Gastroesophageal sphincter (tissue), 4 donors: Measurements from ENCODE around the gene ABL2. TPM values are rescaled to one million over a fixed set of nuclear protein-coding genes. Genes with fewer than 3 reads are reported as not detected.

Experiments
- ATAC-seq: fragments of 150-250 bp; one replicate; pipeline ENCODE4 v1.9.1; 2016; ENCODE audit warnings: mild to moderate bottlenecking, moderate library complexity
- H3K27ac ChIP-seq, 4 donors: fragments of 200-600 bp; sonication (generic) in 3 of 4; 1 replicate in 3 of 4; 2 replicates in 1 of 4; pipeline ENCODE4 v1.5.1; 2016 to 2019
- H3K27me3 ChIP-seq: fragments of 200-600 bp; sonication (generic); one replicate; pipeline ENCODE4 v1.5.1; 2019
- H3K36me3 ChIP-seq, 2 donors: fragments of 200-600 bp; sonication (generic); one replicate each; pipeline ENCODE4 v1.5.1; 2019; ENCODE audit warnings: control low read depth in 1 of 2
- H3K4me1 ChIP-seq, 3 donors: fragments of 200-600 bp; sonication (generic); 1 replicate in 2 of 3; 2 replicates in 1 of 3; pipeline ENCODE4 v1.5.1; 2016 to 2019; ENCODE audit warnings: control low read depth in 2 of 3
- H3K4me3 ChIP-seq, 2 donors: fragments of 200-600 bp; sonication (generic); one replicate each; pipeline ENCODE4 v1.5.1; 2019; ENCODE audit warnings: mild to moderate bottlenecking in 1 of 2, moderate library complexity in 1 of 2
- H3K9me3 ChIP-seq, 3 donors: fragments of 200-600 bp; sonication (generic); one replicate each; pipeline ENCODE4 v1.5.1; 2017 to 2019; ENCODE audit warnings: control low read depth in 2 of 3
- CTCF ChIP-seq, 4 experiments: fragments of 200-600 bp in 2 of 4; fragments of 450-650 bp in 2 of 4; sonication (generic) in 1 of 4; IDR thresholded peaks; one replicate each; pipeline ENCODE4 v1.5.1; 2017 to 2019; ENCODE audit warnings: antibody characterized with exemption in 4 of 4, mild to moderate bottlenecking in 2 of 4, moderate library complexity in 2 of 4
- EP300 ChIP-seq: sonication (generic); formaldehyde crosslinking; IDR thresholded peaks from one replicate; pipeline ENCODE4 v1.6.1; 2017; ENCODE audit warnings: antibody characterized with exemption, mild to moderate bottlenecking
- POLR2A ChIP-seq, 2 donors: fragments of 450-650 bp; IDR thresholded peaks; one replicate each; pipeline ENCODE4 v1.6.1; 2017; ENCODE audit warnings: antibody characterized with exemption in 2 of 2, mild to moderate bottlenecking in 2 of 2, moderate library complexity in 1 of 2
- POLR2AphosphoS5 ChIP-seq: sonication (generic); formaldehyde crosslinking; IDR thresholded peaks from one replicate; pipeline ENCODE4 v1.6.1; 2017; ENCODE audit warnings: antibody characterized with exemption
- WGBS, 2 donors: methylation state at CpG; one replicate each; pipeline ENCODE4 v1.1.5; 2018; ENCODE audit warnings: low coverage in 1 of 2; 5-methylcytosine and 5-hydroxymethylcytosine counted together
- total RNA-seq, 4 donors: library from RNA; depleted of rRNA; stranded (reverse); fragments of >200 nt; gene quantifications; one replicate each; pipeline ENCODE4 v1.1.0, GENCODE V29; 2016

Gene ABL2
- total RNA-seq, 4 donors from 2014 or later, result 11.8 to 22.2 (median 17.2) TPM

- TF ChIP-seq POLR2AphosphoS5 (no peak), EP300 (no peak), POLR2A (IDR thresholded peaks at IDR 0.05) (no peak), CTCF (IDR thresholded peaks at IDR 0.05) (no peak)
These were observed 33.6 kb upstream of the ABL2 start for GRCh38 chr1:179263121-179263520.

GRCh38 chr1:179262183-179262582 lies 32.7 kb upstream of the ABL2 start:
- no peak for TF ChIP-seq EP300
- no peak for TF ChIP-seq POLR2A (IDR thresholded peaks at IDR 0.05)
- TF ChIP-seq CTCF (IDR thresholded peaks at IDR 0.05), result no peak
- no peak for TF ChIP-seq POLR2AphosphoS5
- 93 to 100% methylated on average over 1 of the region's 1 CpG for WGBS, 2 donors

More at GRCh38 chr1:179263121-179263520, 33.6 kb upstream of the ABL2 start:
- Histone ChIP-seq H3K4me3 (no peak overlapping the region), H3K27me3 (no peaks in the 10 kb centered on the region), H3K9me3 (no peaks in the 10 kb centered on the region), H3K36me3 (no peaks in the 10 kb centered on the region), H3K27ac (no peak overlapping the region), H3K4me1 (no peaks in the 10 kb centered on the region)
- no peak for ATAC-seq

GRCh38 chr1:179253286-179253972 lies 24.0 kb upstream of the ABL2 start:
- H3K9me3 ChIP-seq, result no peaks in the 10 kb centered on the region
- H3K4me1 ChIP-seq, result no peaks in the 10 kb centered on the region
- no peaks in the 10 kb centered on the region for H3K27me3 ChIP-seq
- no peak overlapping the region for H3K27ac ChIP-seq
- no peaks in the 10 kb centered on the region for H3K36me3 ChIP-seq
- no peak for ATAC-seq
- 64 to 73% methylated on average over 5 to 6 of the region's 8 CpGs for WGBS, 2 donors
- H3K4me3 ChIP-seq, result no peak overlapping the region
- no peak for TF ChIP-seq POLR2A (IDR thresholded peaks at IDR 0.05)
- no peak for TF ChIP-seq CTCF (IDR thresholded peaks at IDR 0.05)
- TF ChIP-seq EP300, result no peak
- TF ChIP-seq POLR2AphosphoS5, result no peak

More at GRCh38 chr1:179262183-179262582, 32.7 kb upstream of the ABL2 start:
- no peak overlapping the region for H3K4me3 ChIP-seq
- no peaks in the 10 kb centered on the region for H3K27me3 ChIP-seq
- ATAC-seq, result no peak
- H3K9me3 ChIP-seq, result no peaks in the 10 kb centered on the region
- H3K4me1 ChIP-seq, result no peaks in the 10 kb centered on the region
- no peak overlapping the region for H3K27ac ChIP-seq
- no peaks in the 10 kb centered on the region for H3K36me3 ChIP-seq

- Histone ChIP-seq H3K27ac (no peak overlapping the region), H3K9me3 (no peaks in the 10 kb centered on the region), H3K4me1 (no peaks in the 10 kb centered on the region), H3K4me3 (no peak overlapping the region), H3K36me3 (no peaks in the 10 kb centered on the region), H3K27me3 (no peaks in the 10 kb centered on the region)
- TF ChIP-seq POLR2AphosphoS5, result no peak
- TF ChIP-seq POLR2A (IDR thresholded peaks at IDR 0.05), result no peak
- no peak for TF ChIP-seq EP300
- TF ChIP-seq CTCF (IDR thresholded peaks at IDR 0.05), result no peak
- ATAC-seq, result no peak
- WGBS, 2 donors, result 69 to 100% methylated on average over 1 to 3 of the region's 4 CpGs
These were observed 23.1 kb upstream of the ABL2 start for GRCh38 chr1:179252606-179253005.

- Histone ChIP-seq H3K27ac (no peak overlapping the region), H3K36me3 (no peaks in the 10 kb centered on the region), H3K27me3 (no peaks in the 10 kb centered on the region), H3K4me3 (no peak overlapping the region), H3K9me3 (no peaks in the 10 kb centered on the region), H3K4me1 (no peaks in the 10 kb centered on the region)
- no peak for ATAC-seq
- TF ChIP-seq CTCF (IDR thresholded peaks at IDR 0.05) (peak in 2 of 4 experiments; percentile 15 to 42), POLR2A (IDR thresholded peaks at IDR 0.05) (no peak)
- 38 to 47% methylated on average over 1 of the region's 1 CpG for WGBS, 2 donors
These were observed 22.2 kb upstream of the ABL2 start for GRCh38 chr1:179251675-179252074.
